GM21529 (cell line): ENCODE data around the gene TARDBP.
"Not testable (repeated sequence)": the region's sequence is repeated elsewhere in the genome, so short reads cannot be mapped to it uniquely, and the experiment has no call there.

Experiments
- ATAC-seq: cut with Tn5 transposase; IDR thresholded peaks from one replicate; pipeline ENCODE4 v1.9.1; 2021; ENCODE audit not compliant: unreplicated experiment

The TARDBP gene

DNA sequence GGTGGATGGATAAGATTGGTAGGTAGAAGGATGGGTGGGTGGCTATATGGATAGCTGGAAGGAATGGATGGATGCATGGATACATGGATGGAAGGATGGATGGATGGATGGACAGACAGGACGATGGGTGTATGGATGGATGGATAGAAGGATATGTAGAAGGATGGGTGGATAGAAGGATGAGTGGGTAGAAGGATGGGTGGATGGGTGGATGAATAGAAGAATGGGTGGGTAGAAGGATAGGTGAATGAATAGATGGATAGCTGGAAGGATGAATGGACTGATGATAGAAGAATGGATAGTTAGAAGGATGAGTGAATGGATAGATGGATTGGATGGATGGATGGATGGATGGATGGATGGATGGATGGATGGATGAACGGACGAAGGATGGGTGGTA, 29.6 kb downstream of the TARDBP start:
- no peak for ATAC-seq

DNA sequence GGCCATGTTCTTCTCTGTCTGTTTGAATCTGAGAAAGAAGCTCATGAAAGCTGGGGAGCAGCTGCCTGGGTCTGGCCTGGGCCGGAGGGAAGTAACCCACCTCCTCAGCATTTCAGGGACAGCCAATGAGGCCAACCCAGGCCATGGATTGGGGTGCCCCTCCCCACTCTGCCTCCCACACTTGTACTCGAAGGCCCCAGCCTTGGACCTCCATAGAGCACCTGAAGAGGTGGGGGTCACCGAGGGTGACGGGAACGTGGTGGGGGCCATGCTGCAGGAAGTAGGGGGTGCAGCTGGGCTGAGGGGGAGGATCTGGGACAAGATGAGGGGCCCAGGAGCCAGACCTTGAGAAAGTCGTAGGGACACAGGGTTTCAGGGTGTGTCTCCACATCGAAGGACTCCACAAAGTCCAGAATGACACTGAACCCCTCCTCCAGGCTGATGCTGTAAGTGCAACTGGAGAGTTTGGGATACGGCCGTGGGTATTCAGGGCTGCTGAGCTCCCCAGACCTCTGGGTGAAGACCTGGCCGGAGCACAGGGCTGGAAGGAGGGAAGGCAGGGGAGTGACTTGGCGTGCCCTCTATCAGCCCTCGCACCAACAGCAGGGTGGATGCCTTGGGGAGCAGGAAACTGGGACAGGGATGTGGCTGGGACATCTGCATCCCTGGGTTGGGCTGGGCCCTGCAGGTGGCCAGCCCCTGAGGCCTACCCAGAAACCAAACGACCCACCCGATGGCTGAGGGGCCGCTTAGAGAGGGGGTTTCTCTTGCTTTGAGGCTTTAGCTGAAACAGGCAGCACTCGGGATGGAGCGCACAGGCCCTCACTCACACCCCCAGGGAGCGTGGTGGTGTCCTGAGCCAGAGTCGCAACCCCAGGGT, 30.8 kb downstream of the TARDBP start:
- no peak for ATAC-seq

DNA sequence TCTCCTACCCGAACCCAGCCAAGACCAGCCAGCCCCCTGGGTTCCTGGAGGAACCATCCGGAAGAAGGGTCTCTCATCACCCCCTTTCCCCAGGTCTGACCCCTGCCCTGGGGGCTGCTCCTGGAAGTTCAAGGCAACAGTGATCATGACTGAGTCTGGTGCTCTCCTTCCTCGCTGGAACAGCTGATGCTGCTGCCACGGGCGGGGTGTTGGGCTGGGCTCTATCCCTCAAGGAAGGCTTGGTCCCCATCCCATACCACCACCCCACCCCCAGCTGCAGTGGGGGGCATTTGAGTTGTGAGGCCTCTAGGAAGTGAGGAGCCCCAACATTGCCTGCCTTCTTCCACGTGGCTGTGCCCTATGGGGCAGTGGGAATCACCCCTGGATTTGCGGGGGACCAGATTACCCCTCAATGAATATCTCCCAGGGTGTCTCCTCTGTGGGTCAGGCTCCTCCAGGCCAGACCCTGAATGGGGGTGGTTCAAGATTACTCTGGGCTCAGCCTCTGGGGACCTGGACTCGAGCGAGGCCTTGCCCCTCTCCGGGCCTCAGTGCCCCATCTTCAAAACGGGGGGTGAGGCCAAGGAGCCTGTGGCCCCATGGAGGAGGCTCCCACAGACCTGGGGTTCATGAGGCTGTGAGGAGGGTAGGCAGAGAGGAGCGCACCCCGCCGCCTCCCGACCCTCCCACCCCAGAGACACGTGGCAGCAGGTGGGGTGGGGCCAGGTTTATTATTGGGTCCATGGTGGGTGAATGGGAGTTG, 31.8 kb downstream of the TARDBP start:
- no peak for ATAC-seq

DNA sequence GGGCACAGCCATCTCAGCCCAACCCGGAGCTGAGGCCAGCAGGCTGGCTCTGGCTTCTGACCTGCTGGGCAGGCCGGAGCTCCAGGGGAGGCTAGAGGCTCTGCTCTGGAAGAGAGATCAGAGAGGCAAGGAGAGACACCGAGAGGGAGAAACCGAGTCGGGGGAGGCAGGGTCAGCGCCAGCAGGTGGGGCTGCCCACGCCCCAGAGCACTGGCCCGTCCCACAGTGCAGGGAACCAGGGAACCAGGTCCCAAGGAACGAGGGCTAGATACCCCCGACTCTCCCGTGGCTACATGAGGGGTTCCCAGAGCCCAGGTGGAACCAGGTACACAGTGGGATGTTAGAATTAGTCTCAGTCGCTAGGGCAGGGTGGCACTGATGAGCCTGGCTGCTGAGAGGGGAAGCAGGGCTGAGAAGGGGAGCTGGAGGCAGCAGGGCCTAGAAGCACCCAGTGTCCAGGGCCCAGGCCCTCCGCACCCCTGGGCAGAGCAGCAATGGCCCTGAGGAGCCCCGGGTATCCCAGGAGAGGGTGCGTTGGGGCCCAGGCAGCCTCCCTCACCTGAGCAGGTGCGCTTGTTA, 32.5 kb downstream of the TARDBP start:
- ATAC-seq = no peak

DNA sequence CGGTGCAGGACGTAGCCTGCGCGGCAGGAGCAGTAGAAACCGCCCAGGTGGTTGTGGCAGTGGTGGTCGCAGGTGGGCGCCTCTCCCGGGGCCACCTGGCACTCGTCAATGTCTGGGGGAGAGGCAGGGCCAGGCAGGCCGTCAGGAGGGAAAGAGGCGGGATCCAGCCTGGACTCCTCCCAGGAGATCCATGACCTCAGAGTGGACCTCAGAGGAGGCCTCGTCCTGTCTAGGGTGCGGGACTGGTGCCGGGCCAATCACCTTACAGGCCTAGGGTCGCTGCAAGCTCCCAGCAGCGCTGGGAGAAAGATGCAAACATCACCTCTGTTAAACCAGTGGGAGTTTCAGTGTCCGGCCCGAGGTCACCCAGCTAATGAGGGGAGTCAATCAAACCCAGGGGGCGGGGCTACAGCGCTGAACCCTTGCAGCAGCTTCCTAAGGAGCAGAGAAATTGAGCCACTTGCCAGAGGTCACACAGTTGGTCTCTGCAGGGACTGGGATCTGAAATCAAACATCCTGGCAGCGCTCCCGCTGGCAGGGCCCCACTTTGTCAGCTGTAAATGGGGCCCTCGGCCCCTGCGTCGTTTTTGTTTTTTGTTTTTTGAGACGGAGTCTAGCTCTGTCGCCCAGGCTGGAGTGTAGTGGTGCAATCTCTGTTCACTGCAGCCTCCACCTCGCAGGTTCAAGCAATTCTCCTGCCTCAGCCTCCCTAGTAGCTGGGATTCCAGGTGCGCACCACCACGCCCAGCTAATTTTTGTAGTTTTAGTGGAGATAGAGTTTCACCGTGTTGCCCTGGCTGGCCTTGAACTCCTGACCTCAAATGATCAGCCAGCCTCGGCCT, 33.2 kb downstream of the TARDBP start:
- ATAC-seq = no peak

DNA sequence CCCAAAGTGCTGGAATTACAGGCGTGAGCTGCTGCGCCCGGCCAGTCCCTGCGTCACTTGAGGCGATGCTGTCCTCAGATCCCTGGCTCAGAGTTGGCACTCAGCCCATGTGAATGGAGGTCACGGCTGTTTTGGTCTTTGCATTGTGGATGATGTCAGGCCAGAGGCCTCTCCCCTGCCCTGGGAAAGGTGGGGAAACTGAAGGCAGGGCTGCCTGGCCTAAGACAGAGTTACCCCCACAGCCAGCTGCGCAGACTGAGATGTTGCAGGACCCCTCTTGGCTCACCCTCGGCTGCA, 33.8 kb downstream of the TARDBP start:
- ATAC-seq = no peak

DNA sequence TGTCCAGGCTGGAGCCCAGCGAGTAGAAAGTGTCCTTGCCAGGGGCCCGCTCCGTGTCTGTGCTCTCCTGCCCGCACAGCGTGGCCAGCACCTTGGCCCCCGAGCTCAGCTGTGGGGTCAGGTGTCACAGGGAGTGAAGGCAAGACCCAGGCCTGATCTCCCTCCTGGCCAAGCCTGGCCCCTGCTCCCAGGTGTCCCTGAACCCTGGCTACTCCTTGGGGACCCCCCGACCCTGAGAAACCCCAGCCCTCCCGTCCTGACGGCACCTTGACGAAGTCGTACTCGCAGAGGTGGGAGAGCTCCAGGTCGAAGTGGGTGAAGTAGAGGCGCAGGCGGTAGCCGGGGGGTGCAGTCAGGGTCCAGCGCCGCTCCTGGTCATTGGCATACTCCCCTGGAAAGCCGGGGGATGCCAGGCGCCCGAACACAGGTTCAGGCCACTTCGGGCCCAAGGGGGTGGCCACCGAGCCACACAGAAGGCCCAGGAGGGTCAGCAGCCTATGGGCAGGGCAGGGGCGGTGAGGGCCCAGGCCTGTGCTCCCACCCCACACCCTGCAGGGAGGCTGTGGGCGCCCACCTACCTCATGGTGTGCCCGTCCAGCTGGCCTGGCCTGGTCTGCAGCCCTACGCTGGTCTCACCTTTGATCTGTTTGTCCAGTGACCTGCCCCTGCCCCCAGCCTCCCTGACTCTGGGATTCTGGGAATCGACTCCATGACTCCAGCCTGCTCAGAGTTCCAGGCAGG, 34.3 kb downstream of the TARDBP start, which contains the start of gene MASP2:
Gene MASP2 (minus strand): TSS at position 615 of the 741 bp plus-strand sequence. CDS start 32 bp downstream, at position 583.
- no peak for ATAC-seq

DNA sequence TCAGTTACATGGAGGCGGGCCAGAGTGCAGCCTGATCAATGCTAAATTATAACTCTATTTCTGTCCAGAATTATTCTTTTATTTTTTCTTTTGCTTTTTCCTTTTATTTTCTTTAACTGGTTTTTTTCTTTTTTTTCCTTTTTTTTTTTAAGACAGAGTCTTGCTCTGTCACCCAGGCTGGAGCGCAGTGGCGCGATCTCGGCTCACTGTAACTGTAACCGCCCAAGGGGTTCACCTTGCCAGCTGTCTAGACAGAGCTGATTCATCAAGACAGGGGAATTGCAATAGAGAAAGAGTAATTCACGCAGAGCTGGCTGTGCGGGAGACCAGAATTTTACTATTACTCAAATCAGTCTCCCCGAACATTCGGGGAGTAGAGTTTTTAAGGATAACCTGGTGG, 38.7 kb downstream of the TARDBP start:
- ATAC-seq = not testable (repeated sequence)

DNA sequence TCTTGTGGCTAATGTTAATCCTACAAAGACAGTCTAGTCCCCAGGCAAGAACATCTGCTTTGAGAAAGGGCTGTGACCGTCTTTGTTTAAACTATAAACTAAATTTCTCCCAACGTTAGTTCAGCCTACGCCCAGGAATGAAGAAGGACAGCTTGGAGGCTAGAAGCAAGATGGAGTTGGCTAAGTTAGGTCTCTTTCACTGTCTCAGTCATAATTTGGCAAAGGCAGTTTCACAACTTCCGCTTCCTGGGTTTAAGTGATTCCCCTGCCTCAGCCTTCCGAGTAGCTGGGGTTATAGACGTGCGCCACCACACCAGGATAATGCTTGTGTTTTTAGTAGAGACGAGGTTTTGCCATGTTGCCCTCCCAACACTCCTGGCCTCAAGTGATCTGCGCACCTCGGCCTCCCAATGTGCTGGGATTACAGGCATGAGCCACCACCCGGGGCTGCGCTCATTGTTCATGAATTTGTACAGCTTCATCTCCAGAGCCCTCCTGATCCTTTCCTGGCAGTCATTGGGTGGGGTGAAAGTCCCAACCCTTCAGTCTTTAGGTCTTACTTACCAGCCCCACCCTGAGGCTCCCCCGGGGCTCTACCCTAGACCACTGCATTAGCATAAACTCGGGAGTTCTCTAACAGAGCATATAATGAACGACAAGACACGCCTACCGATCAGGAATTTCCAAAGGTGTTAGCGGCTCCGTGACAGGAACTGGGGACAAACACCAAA, 39.5 kb downstream of the TARDBP start:
- ATAC-seq = no peak

DNA sequence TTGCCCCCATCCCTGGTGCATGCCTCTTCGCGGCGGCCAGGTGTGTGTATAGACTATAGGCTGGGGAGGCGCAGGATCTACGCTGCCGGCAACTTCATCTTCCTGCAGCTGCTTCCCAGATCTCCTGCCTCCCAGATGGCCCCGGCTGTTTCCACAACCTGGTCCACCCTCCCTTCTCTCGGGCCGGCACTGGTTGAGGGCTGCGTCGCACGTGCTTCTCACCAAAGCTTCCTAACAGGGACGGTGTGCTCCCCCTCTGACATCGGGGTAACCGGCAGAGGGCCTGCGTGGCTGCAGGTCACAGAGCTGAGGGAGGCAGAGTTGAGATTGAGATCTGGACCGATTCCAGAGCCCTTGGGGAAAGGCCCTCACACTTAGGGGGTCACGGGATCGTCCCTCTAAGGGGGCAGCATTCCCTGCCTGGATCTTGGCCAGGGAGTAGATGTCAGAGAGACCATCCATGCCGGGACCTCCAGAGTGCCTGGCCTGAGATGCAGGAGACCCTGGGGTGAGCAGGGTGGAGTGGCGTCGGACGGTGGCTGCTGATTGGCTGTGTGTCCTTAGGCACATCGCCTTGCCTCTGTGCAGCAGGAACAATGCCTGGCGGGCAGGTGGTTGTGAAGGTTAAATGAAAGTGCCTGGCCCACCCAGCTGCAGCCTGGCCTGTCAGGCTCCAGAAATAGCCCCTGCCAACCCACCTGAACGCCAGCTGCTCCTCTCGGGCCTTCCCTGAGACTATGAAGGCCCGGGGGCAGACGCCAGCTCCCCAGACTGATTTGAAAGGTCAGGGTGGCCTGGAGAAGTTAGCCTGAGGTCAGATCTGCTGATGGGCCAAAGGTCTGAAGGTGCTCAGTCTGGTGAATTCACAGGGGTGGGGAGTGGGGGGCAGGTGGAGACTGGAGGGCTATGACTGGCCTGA, 40.6 kb downstream of the TARDBP start:
- no peak for ATAC-seq

DNA sequence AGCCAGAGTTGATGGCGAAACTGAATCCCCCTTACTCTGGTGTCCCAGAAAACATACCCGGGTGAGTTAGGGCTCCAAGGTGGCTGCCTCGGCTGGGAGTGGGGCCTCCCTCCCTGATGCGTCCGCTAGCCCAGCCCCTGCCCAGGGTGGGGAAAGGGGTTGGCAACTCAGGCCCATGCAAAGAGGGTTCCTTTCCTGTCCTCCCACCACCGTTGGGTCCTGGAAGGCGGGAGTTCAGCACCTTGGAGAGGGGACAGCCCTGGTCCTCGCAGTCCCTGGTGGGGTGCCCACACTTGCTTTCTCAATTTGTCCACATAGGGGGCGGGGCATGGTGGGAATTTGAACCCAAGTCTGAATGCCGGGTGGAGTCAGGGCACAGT, 41.3 kb downstream of the TARDBP start:
- ATAC-seq = no peak

DNA sequence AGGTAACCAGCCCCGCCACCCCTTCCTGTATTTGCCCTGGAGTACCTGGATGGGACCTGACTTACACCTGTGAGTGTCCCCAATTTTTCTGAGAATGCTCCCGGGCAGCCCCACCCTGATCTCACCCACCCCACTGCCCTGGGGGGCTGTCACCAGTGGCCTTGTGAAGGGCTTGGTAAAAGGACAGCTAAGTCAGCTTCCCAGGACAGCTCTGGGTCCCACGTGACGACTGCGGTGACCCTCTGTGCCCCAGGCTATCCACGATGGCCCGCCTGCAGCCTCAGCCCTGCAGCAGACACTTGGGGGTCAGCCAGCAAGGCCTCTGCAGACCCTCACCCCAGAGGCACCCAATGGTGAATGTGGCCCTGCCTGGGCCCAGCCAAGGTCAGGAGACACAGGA, 41.7 kb downstream of the TARDBP start:
- ATAC-seq = no peak

DNA sequence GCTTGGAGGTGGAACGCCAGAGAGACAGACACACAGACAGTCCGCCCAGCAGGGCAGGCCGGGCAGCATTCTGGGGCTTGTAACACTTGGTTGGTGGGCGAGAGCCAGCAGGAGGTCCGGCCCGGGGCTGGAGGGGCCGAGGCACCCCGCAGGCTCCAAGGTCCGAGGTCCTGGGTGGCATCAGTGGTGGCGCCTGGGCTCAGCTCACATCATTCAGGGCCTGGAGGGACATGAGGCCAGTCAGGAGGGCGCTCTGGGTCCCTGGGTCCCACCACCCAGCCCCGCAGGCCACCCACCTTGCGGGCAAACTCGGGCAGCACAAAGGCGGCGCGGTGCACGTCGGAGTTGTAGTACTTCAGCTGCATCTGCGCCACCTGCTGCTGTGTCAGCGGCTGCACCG, 42.2 kb downstream of the TARDBP start:
- no peak for ATAC-seq

DNA sequence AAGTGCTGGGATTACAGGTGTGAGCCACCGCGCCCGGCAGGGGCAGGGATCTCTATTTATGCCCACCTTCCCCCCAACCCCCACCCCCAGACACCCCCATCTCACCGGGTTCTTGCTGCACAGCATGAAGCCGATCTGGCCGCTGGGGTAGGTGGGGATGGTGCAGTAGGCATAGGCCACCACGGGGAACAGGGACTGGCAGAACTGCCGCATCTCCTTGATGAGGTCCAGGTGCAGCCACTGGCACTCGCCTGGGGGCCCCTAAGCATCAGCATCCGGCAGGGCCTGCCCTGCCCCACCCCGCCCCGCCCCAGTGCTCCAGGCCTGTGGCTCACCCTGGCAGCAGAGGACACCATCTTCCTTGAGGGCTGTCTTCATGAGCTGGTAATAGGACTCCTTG, 43.2 kb downstream of the TARDBP start:
- no peak for ATAC-seq

DNA sequence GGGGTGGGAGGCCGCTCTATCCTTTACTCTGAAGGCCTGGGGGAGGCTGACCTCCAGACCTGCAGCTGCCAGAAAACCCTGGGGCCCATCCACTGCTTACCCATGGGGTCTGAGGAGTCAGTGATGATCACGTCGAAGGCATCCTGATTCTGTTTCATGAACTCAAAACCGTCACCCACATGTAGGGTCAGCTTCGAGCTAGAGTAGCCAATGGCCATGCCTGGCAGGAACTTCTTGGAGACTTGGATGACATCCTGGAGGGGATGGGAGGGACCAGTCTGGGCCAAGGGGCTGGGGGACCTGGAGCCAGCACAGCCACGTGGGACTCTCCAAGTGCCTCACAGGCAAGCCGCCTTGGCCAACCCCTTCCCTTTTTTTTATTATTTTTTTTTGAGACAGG, 44.0 kb downstream of the TARDBP start:
- ATAC-seq = no peak

DNA sequence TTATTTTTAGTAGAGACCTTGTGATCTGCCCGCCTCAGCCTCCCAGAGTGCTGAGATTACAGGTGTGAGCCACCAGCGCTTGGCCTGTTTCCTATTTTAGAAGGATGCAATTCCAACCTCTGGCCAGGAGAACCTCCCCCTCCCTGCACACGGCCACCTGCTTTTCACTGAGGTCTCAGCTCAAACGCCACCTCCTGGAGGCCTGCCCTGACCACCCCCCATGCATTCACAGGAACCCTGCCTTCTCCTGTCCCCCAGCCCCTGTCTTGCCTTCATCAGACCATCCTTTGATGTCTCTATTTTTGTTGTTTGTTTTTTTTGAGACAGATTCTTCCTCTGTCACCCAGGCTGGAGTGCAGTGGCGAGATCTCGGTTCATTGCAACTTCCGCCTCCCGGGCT, 45.0 kb downstream of the TARDBP start:
- no peak for ATAC-seq

DNA sequence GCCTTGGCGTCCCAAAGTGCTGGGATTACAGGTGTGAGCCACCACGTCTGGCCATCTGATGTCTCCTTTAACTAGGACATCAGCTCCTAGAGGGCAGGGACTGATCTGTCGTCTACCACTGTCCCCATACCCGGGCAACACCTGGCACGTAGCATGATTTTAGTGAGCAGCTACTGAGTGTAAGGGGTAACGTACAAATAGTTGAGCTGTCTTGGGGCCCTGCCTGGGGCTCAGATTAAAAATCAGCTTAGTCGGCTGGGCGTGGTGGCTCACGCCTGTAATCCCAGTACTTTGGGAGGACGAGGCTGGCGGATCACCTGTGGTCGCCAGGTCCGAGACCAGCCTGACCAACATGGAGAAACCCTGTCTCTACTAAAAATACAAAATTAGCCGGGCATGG, 45.6 kb downstream of the TARDBP start:
- no peak for ATAC-seq

DNA sequence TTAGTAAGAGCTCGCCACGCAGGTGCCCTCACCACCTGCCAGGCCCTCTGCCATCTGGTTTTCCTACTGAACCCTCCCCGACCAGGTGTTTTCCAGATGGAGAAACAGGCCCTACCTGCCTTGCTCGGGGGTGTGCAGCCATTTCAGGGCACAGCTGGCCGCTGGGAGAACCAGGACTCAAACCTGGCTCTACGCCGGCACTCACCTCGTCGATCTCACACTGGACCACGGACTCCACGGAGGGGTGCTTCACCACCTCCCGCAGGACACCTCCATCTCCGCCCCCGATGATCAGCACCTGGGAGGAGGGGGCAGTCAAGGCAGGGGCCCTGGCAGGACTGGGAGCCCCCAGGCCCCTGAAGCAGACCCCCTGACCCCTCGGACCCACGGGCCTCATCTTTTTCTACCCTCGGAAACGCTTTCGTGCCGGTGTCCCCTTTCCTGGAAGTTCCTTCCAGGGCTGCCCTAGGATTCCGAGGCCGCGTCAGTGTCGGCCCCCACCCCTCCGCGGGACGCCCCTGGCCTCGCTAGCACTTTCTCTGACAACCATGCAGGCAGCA, 46.2 kb downstream of the TARDBP start:
- ATAC-seq = no peak
